Liver (tissue), 9 donors: ENCODE data around the gene PPP1R10. TPM values are rescaled to one million over a fixed set of nuclear protein-coding genes. Genes with fewer than 3 reads are reported as not detected.
A peak's percentile ranks its signal among the peaks of the same experiment; 100 is the strongest.

Experiments
- DNase-seq: peaks from one replicate; pipeline ENCODE4 v3.0.0-alpha.2; 2017; ENCODE audit warnings: low spot score
- H3K27ac ChIP-seq, 2 donors: one replicate each; pipeline ENCODE4 v1.7.0; 2013; ENCODE audit warnings: inconsistent platforms in 2 of 2, low read length in 2 of 2, control low read depth in 1 of 2, low read depth in 1 of 2, mild to moderate bottlenecking in 1 of 2
- H3K27me3 ChIP-seq, 4 donors: one replicate each; pipeline versions ENCODE4 v1.6.1 to v1.7.0; 2013; ENCODE audit warnings: low read length in 3 of 4, inconsistent platforms in 1 of 4, mild to moderate bottlenecking in 1 of 4, moderate library complexity in 1 of 4; ENCODE audit not compliant: control insufficient read depth in 4 of 4, insufficient read depth in 4 of 4
- H3K36me3 ChIP-seq, 4 donors: one replicate each; pipeline versions ENCODE4 v1.6.1 to v1.7.0; 2013; ENCODE audit warnings: low read length in 3 of 4, mild to moderate bottlenecking in 3 of 4, low read depth in 1 of 4, moderate library complexity in 1 of 4; ENCODE audit not compliant: control insufficient read depth in 4 of 4, insufficient read depth in 3 of 4
- H3K4me1 ChIP-seq, 4 donors: one replicate each; pipeline versions ENCODE4 v1.6.1 to v1.7.0; 2013; ENCODE audit warnings: low read length in 3 of 4, mild to moderate bottlenecking in 3 of 4, moderate library complexity in 1 of 4; ENCODE audit not compliant: control insufficient read depth in 4 of 4, insufficient read depth in 4 of 4
- H3K4me3 ChIP-seq, 3 donors: one replicate each; pipeline versions ENCODE4 v1.6.1 to v1.7.0; 2013; ENCODE audit warnings: low read length in 3 of 3, control low read depth in 1 of 3, low read depth in 1 of 3, mild to moderate bottlenecking in 1 of 3
- H3K9ac ChIP-seq, 2 donors: one replicate each; pipeline ENCODE4 v1.7.0; 2013; ENCODE audit warnings: low read length in 2 of 2, mild to moderate bottlenecking in 2 of 2, moderate library complexity in 2 of 2, control low read depth in 1 of 2, low read depth in 1 of 2
- H3K9me3 ChIP-seq, 4 donors: one replicate each; pipeline versions ENCODE4 v1.6.1 to v1.7.0; 2013; ENCODE audit warnings: low read length in 3 of 4; ENCODE audit not compliant: control insufficient read depth in 4 of 4
- EGR1 ChIP-seq, 2 donors: IDR thresholded peaks; 2 replicates each; pipeline ENCODE4 v1.6.1; 2016 to 2018; ENCODE audit warnings: antibody characterized with exemption in 2 of 2, low read depth in 2 of 2
- FOXA1 ChIP-seq: IDR thresholded peaks from 2 replicates; pipeline ENCODE4 v1.6.1; 2016; ENCODE audit warnings: antibody characterized with exemption
- FOXA2 ChIP-seq: IDR thresholded peaks from 2 replicates; pipeline ENCODE4 v1.6.1; 2016; ENCODE audit warnings: antibody characterized with exemption
- HNF4A ChIP-seq, 2 donors: conservative IDR thresholded peaks; 2 replicates each; pipeline ENCODE4 v1.6.1; 2016; ENCODE audit warnings: antibody characterized with exemption in 2 of 2, mild to moderate bottlenecking in 2 of 2
- HNF4G ChIP-seq: IDR thresholded peaks from 2 replicates; pipeline ENCODE4 v1.6.1; 2016; ENCODE audit warnings: antibody characterized with exemption
- NR2F2 ChIP-seq: IDR thresholded peaks from 2 replicates; pipeline ENCODE4 v1.6.1; 2016; ENCODE audit warnings: antibody characterized with exemption
- RAD21 ChIP-seq, 2 donors: IDR thresholded peaks; 2 replicates each; pipeline ENCODE4 v1.6.1; 2016; ENCODE audit warnings: antibody characterized with exemption in 2 of 2, mild to moderate bottlenecking in 2 of 2
- RXRA ChIP-seq, 2 donors: IDR thresholded peaks; 2 replicates each; pipeline ENCODE4 v1.6.1; 2017 to 2018; ENCODE audit warnings: antibody characterized with exemption in 2 of 2, mild to moderate bottlenecking in 1 of 2
- SP1 ChIP-seq: IDR thresholded peaks from 2 replicates; pipeline ENCODE4 v1.6.1; 2018; ENCODE audit warnings: antibody characterized with exemption, mild to moderate bottlenecking
- TAF1 ChIP-seq: conservative IDR thresholded peaks from 2 replicates; pipeline ENCODE4 v1.6.1; 2016; ENCODE audit warnings: antibody characterized with exemption, mild to moderate bottlenecking
- YY1 ChIP-seq: IDR thresholded peaks from 2 replicates; pipeline ENCODE4 v1.6.1; 2016; ENCODE audit warnings: antibody characterized with exemption, mild to moderate bottlenecking
- WGBS: extraction: QIAGEN DNeasy Blood & Tissue Kit; methylation state at CpG from one replicate; pipeline ENCODE4 v1.1.7; 2013; 5-methylcytosine and 5-hydroxymethylcytosine counted together
- polyA plus RNA-seq, 2 donors: library from polyadenylated mRNA; stranded (reverse) in 1 of 2; unstranded in 1 of 2; fragments of 200-250 nt in 1 of 2; fragments of >200 nt in 1 of 2; fragmentation: Nextera tagmentation in 1 of 2; extraction: Ambion mirVana in 1 of 2; gene quantifications; one replicate each; pipeline versions ENCODE4 v1.2.1 to v1.2.3, GENCODE V29; 2013 to 2015
- total RNA-seq, 2 donors: library from RNA; depleted of rRNA; stranded (reverse); fragments of >200 nt; gene quantifications; one replicate each; pipeline ENCODE4 v1.2.3, GENCODE V29; 2014
- TF ChIP-seq, protein P1 (sequence below): IDR thresholded peaks from 2 replicates; pipeline ENCODE4 v1.6.1; 2016; ENCODE audit warnings: antibody characterized with exemption, mild to moderate bottlenecking
- TF ChIP-seq, protein P2 (sequence below): IDR thresholded peaks from 2 replicates; pipeline ENCODE4 v1.6.1; 2016; ENCODE audit warnings: antibody characterized with exemption
- TF ChIP-seq, protein P3 (sequence below): IDR thresholded peaks from 2 replicates; pipeline ENCODE4 v1.6.1; 2016; ENCODE audit warnings: antibody characterized with exemption
- donor health status: healthy.
- donor health status: healthy.
- donor health status: healthy.
- donor health status: healthy.
- donor health status: healthy.

PPP1R10 gene
- total and polyA plus RNA-seq, 4 donors, result 11.1 to 21.1 (median 14.1) TPM

DNA sequence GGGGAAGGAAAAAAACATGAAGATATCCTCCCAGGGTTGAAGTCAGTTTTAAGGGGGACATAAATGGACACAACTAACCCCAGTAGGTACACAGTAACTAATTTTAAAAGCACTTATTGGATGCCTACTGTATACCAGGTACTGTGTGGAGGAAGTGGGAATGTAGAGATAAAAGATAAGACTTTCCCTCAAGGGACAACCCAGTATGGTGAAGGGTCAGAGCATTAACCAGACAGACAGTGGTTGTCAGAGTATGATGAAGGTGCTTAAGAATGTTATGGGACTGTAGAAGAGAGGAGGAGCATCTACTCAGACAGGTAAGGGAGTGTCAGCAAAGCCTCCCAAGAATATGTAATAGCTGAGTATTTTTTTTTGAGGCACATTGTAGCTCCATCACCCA lies 44.9 kb downstream of the PPP1R10 start:
- H3K4me3 ChIP-seq, result peak overlapping the region; percentile 68 to 93 (median 85)
- no peak for TF ChIP-seq RXRA (IDR thresholded peaks at IDR 0.05)
- TF ChIP-seq HNF4G, result no peak
- TF ChIP-seq FOXA2, result no peak
- TF ChIP-seq EGR1 (IDR thresholded peaks at IDR 0.05; ENCODE audit: low read depth in 2 of 2), result no peak
- no peak for TF ChIP-seq RAD21 (IDR thresholded peaks at IDR 0.05)
- TF ChIP-seq HNF4A (conservative IDR thresholded peaks at IDR 0.05), result no peak
- TF ChIP-seq TAF1, result no peak
- TF ChIP-seq, protein P1, sequence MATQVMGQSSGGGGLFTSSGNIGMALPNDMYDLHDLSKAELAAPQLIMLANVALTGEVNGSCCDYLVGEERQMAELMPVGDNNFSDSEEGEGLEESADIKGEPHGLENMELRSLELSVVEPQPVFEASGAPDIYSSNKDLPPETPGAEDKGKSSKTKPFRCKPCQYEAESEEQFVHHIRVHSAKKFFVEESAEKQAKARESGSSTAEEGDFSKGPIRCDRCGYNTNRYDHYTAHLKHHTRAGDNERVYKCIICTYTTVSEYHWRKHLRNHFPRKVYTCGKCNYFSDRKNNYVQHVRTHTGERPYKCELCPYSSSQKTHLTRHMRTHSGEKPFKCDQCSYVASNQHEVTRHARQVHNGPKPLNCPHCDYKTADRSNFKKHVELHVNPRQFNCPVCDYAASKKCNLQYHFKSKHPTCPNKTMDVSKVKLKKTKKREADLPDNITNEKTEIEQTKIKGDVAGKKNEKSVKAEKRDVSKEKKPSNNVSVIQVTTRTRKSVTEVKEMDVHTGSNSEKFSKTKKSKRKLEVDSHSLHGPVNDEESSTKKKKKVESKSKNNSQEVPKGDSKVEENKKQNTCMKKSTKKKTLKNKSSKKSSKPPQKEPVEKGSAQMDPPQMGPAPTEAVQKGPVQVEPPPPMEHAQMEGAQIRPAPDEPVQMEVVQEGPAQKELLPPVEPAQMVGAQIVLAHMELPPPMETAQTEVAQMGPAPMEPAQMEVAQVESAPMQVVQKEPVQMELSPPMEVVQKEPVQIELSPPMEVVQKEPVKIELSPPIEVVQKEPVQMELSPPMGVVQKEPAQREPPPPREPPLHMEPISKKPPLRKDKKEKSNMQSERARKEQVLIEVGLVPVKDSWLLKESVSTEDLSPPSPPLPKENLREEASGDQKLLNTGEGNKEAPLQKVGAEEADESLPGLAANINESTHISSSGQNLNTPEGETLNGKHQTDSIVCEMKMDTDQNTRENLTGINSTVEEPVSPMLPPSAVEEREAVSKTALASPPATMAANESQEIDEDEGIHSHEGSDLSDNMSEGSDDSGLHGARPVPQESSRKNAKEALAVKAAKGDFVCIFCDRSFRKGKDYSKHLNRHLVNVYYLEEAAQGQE, result no peak
- TF ChIP-seq, protein P2, sequence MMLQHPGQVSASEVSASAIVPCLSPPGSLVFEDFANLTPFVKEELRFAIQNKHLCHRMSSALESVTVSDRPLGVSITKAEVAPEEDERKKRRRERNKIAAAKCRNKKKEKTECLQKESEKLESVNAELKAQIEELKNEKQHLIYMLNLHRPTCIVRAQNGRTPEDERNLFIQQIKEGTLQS, result no peak
- no peak for TF ChIP-seq SP1
- no peak for TF ChIP-seq NR2F2
- peak overlapping the region; percentile 84 to 90 for H3K9ac ChIP-seq
- no peaks in the 10 kb centered on the region for H3K9me3 ChIP-seq
- peak overlapping the region in 1 of 2 donors; percentile 89 for H3K27ac ChIP-seq
- DNase-seq, result no peak
- peaks cover 0 to 6% (median 2%) of the 10 kb centered on the region in 4 donors for H3K36me3 ChIP-seq
- H3K27me3 ChIP-seq, result no peaks in the 10 kb centered on the region
- H3K4me1 ChIP-seq, result peaks cover 5 to 36% (median 33%) of the 10 kb centered on the region in 4 donors

DNA sequence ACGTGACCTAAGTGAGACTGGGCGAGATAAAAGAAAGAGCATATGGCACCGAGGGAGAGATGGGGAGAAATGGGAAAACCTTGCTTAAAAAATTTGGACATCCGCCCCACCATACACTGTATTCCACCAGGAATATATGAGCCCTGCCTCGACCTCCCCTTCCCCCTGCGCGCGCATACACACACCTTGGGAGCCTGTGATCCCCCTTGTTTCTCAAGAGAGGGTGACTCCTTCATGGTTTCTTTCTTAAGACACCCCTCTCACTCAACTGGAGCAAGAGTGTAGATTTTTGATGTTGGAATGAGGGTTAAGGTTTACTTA lies 45.3 kb downstream of the PPP1R10 start:
- no peaks in the 10 kb centered on the region for H3K27me3 ChIP-seq
- DNase-seq, result no peak
- peak overlapping the region; percentile 89 to 98 for H3K27ac ChIP-seq
- peaks cover 0 to 2% (median 1%) of the 10 kb centered on the region in 4 donors for H3K36me3 ChIP-seq
- no peaks in the 10 kb centered on the region for H3K9me3 ChIP-seq
- WGBS, result under 1% methylated on average over 8 of the region's 8 CpGs
- TF ChIP-seq, protein P3, sequence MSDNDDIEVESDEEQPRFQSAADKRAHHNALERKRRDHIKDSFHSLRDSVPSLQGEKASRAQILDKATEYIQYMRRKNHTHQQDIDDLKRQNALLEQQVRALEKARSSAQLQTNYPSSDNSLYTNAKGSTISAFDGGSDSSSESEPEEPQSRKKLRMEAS, result no peak
- TF ChIP-seq, protein P2, result no peak
- TF ChIP-seq FOXA1, result no peak
- TF ChIP-seq YY1, result no peak
- TF ChIP-seq EGR1 (IDR thresholded peaks at IDR 0.05; ENCODE audit: low read depth in 2 of 2), result no peak
- no peak for TF ChIP-seq SP1
- no peak for TF ChIP-seq NR2F2
- TF ChIP-seq HNF4G, result no peak
- TF ChIP-seq FOXA2, result no peak
- TF ChIP-seq, protein P1, result no peak
- TF ChIP-seq RAD21 (IDR thresholded peaks at IDR 0.05), result no peak
- peak overlapping the region; percentile 68 to 93 (median 85) for H3K4me3 ChIP-seq
- peaks cover 5 to 36% (median 34%) of the 10 kb centered on the region in 4 donors for H3K4me1 ChIP-seq
- peak overlapping the region; percentile 84 to 90 for H3K9ac ChIP-seq
